Posterior vena cava (tissue), 2 donors: ENCODE data around the gene IL26. TPM values are rescaled to one million over a fixed set of nuclear protein-coding genes. Genes with fewer than 3 reads are reported as not detected.
"Not testable (repeated sequence)": the region's sequence is repeated elsewhere in the genome, so short reads cannot be mapped to it uniquely, and the experiment has no call there.

Experiments used
- DNase-seq: peaks from one replicate; pipeline ENCODE4 v3.0.0-alpha.2; 2020; ENCODE audit warnings: low spot score
- intact Hi-C, 2 donors: fragments of 100-400 bp; cut with DNase I; formaldehyde crosslinking; loops; one replicate each; pipeline versions ENCODE4 v1.14.1 to v1.14.2; 2022 to 2023
- total RNA-seq, 2 donors: library from RNA; stranded (reverse); fragmentation: NEBNext Ultra II Directional; extraction: Animal tissue kit (Norgen Biotek cat#: 25700); gene quantifications; one replicate each; pipeline ENCODE4 v1.2.1, GENCODE V29; 2021
- donor health status: DM: yes; HTN: yes; CAD: no.
- donor health status: DM: yes; HTN: yes; CAD: no.

Gene IL26
- total RNA-seq, 2 donors from 2014 or later = not detected

DNA sequence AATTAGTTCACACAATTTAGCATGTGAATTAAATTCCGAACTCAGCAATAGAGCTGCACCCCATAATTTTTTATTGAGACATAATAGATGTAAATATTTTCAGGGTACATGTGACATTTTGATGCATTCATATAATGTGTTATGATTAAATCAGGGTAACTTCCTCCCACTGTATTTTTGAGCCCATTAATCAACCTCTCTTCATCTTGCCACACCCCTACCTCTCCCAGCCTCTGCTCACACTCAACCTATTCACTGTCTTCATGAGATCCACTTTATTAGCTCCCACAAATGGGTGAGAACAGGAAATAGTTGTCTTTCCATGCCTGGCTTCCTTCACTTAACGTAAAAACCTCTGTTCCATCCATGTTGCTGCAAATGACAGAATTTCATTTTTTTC is 14.7 kb downstream of the IL26 start:
- no peak for DNase-seq

DNA sequence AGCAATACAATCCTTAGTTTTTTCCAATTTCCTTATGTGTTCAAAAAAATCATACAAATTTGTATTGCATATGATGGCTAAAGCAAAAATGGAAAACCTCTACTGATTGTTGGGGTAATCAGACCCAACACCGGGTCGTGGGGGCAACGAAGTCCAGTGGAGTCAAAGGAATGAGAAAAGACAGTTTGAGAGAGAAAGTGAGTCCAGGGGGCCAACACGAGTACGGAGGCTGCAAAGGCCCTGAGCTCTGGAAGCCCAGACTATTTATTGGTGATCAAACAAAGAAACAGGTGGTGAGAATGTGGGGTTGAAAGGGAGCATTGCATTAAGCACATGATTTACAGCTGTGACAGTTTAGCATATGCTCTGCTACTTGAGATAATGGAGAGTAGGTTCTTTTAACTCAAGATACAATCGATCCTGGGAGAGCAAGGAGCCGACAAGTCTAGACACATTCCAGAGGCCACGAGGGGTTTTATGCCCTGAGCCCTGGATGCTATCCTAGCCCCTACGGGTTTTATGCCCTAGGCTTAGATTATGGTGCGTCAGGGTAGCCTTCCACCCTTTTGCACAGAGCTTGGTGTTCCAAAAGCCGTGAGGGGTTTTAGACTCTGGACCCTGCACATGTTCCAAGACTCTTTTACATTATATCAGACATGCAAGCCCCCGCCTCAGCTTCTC is 16.4 kb downstream of the IL26 start:
- DNase-seq, intact Hi-C loops: not testable (repeated sequence)

More for the DNA sequence above, 14.7 kb downstream of the IL26 start:
- intact Hi-C loops = no loop called here

DNA sequence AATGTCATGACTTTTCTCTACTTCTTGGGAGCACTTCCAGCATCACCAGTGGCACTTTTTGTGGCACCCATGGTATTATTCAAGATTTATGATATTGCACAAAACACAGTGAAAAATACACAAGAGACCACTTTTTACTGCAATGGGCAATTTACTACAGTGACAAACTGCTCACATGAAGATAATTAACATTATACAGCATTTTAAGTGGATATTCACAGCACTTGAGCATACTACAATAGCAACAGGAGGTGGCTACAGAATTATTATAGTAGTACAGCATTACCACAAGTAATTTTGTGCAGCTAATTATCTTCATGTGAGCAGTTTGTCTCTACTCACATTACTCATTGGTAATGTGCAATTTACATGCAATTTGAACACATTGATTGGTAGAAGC is 18.3 kb downstream of the IL26 start:
- DNase-seq = no peak
- intact Hi-C loops = no loop called here

DNA sequence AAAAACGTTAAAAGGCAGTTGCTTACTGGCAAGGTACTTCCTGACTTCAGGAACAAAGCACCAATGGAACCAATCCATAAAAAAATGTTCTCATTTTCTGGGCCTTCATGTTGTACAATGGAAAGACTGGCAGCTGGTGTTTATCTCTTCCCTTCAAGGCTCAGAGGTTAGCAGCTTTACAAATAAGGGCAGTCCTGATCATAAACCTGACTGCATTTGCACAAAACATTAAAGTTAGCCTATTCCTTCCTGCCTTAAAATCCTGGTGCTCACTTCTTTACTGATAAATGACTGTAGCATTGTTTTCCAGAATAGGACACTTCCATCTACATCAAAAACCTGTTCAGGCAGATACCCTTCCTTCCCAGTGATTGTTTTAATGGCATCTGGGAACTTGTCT is 19.2 kb downstream of the IL26 start:
- intact Hi-C loops = no loop called here
- no peak for DNase-seq

DNA sequence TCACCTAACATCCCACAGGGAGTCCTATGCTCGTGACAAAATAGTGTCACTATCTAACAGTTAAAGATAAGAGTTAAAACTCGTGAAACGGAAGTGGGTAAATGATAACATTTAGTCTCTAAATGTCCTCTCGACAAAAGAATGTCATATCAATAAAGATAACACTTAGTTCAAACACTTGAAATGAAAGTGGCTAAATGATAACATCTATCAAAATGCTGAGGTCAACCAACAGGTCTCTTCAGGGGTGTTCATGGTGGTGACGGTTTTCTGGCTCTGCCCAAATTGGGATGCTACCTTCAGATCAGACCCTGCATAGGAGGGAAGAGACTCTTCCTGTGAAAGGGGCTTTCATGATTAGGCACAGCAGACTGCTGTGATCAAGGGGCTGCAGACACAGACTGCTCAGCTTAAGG is 22.1 kb downstream of the IL26 start:
- intact Hi-C loops = no loop called here
- DNase-seq = no peak

DNA sequence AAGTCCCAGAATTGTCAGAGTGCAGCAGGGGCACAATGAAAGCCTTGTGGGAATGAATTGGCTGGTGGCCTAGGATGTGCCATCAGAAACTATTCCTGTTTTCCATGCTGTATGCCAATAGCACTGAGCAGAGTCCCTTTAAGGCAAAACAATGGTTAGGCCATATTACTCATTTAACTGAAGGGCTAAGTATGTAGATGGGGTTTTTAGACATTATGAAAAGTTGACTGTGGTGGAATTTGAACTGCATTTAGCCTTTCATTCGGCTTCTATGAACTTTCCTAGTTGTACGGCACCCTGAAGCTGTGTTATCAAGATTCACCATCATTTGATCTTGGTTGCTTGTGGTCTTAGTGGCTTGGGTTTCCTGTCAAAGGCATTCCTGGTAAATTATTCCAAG is 24.8 kb downstream of the IL26 start:
- DNase-seq = no peak
- intact Hi-C loops = no loop called here

DNA sequence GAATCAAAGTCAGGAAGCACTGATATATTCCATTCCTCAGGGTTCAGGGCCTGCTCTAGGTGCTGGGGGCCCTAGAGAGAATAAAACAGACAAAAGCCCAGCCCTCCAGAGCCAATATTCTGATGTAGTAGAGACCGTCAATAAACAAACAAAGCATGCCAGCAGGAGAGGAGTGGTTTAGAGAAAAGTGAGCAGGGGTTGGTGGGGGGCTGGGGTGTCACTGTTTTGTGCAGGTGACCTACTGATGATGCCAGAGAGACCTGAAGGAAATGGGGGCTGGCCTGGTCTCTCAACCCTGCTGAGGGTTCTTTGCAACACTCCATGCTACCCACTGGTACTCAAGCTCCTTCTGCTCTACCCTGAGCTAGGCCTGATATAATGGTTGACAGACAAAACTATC is 26.5 kb downstream of the IL26 start:
- no peak for DNase-seq
- intact Hi-C loops = no loop called here

DNA sequence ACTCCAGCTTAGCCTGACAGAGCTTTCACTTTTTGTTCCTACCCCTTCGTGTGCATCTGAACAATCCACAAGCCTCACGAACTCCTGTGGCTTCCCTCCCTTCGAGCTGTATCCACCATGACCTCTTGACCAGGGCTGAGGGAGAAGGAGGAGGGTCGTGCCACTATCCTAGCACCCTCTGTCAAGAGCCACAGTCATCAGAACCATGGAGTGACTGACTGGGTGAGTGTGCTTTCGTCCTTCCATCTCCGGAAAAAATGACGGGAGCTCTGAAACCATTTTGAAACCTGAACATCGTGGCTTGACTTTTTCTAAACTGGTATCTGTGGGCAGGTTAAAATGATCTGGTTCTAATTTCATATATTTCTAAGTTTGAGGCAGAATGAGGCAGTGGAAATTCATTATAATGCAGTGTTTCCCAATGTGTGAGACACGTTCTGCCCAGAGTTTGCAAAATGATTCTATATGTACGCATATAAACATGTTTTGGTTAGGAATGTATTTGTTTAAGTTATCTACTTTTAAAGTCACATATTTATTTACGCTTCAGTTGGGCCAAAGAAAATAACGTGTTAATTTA is 27.0 kb downstream of the IL26 start:
- no peak for DNase-seq

DNA sequence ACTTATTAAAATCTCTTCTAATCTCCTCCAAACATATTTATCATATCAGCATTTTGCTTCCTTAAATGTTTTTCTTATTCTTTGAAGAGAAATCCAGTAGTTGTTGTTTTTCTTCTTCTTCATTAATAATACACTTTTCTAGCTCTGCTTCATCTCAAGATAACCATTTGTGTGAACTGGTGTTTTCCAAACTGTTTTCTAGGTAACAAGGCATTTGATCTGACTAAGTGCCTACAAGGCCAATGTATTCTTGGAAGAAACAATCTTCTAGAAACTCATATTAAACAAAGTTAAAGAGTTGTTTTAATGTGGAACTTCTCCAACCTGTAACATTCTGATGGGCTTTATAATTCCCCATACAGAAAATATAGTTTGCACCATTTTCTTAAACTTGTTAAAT is 35.3 kb downstream of the IL26 start:
- intact Hi-C loops = no loop called here
- DNase-seq = no peak

More for the DNA sequence above, 27.0 kb downstream of the IL26 start:
- intact Hi-C loops = no loop called here

DNA sequence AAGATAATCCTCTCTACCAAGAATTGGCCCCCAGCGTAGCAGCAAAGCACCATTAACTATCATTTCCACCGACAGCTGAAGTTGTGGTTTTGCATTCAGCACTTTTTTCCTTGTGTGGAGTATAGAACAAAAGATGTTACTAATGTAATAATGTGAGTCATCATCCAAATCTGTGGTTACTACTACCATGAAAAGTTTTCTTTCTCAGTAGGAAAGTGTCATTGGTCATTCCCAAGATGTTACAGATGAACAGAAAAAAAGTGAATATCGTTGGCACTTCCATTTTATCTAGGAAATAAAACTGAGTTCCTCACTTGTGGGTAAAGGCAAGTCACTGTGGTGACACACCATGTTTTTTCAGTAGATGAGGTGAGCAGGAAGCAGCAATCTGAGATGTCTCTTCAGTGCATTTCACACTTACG is 35.8 kb downstream of the IL26 start:
- intact Hi-C loops = no loop called here
- no peak for DNase-seq

DNA sequence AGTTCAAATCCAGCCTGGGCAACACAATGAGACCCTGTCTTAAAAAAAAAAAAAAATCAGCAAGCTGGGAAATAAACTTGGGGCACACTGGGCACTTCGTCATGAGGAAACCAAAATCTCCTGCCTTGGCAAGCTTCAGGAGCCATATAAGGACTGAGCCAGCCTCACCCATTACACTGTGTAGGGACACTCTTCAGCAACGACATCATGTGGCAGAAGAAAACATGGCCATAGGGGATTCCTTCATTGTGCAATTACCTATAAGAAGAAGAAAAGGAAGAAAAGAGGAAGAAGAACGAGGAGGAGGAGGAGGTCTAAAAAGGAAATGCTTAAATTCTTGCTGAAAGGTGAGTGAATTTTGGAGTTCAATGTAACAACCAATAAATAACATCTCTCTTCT is 40.0 kb downstream of the IL26 start:
- intact Hi-C loops = no loop called here
- no peak for DNase-seq

DNA sequence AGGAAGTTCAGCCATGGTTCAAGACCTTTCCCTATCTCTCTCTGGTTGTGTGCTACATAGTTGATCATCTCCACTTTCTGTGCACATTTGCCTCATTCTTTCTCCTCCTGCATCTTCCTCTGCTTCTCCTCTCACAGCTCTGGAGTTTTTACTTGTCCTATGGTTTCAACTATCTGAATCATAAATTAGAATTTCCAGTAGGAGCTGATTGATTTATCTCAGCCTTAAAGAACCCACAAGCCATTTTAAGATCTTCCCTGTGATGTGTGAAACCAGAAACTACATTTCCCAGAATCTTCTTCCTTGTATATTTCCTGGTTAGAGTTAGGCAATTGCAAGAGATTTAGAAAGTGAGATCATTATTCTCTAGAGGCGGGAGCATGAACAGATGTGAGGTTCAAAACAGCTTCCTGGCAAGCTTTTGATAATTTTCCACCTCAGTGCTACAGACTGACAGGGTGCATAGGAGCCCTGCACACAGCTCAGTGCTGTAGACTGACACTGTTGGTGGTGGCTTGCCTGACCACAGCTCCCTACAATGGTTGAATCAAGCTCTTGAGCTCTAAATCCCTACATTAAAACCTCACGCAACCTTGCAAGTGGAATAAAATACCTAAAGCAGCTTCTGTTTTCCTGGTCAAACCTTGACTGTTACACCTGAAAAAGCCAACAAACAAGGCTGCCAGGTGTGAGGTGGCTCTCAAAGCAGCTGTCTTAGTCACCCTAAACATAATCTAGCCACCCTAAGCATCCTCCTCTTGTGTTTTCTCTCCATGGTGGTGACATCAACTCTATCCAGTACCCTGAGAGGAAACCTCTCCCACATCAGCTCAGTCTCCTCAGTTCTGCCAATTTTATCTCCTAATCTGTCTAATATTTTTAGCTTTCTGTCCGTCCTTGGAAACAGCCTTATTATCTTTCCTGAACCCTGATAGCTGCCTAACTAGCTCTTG is 44.5 kb downstream of the IL26 start:
- DNase-seq = no peak
- intact Hi-C loops = no loop called here

DNA sequence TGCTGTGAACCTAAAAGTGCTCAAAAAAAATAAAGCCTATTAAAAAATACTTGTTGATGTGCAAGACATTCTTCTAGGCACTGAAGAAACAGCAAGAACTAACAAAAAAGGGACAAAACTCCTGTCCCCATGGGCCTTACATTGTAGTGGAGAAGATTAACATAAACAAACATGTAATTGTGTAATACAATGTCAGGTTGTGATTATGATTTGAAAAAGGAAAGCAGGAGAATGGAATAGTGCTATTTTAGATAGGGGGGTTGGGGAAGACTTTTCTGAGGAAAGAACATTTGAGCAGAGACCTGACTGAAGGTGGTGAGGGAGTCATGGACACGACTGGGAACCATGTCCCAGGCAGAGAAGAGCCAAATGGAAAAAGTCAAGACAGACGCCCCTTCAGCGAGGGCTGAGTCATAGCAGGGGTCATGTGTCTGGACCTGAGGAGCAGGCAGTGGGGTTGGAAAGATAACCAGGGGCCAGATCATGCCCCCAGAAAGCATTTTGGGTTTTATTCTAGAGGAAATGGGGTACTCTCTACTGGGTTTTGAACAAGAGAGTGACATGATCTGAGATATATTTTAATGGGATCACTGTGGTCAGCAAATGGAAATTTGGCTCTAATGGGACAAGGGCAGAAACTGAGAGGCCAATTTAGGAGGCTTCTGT is 46.7 kb downstream of the IL26 start:
- no peak for DNase-seq
- intact Hi-C loops = no loop called here

DNA sequence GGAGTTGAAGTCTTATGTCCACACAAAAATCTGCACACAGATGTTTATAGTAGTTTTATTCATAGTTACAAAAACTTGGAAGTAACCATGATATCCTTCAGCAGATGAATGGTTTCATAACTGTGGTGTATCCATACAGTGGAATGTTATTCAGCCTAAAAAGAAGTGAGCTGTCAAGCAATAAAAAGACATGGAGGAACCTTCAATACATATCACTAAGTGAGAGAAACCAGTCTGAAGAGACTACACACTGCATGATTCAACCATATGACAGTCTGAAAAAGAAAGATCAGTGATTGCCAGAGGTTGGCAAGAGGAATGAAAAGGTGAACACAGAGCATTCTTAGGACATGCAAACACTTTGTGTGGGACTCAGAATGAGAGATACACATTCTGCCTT is 47.4 kb downstream of the IL26 start:
- DNase-seq = no peak
- intact Hi-C loops = no loop called here

DNA sequence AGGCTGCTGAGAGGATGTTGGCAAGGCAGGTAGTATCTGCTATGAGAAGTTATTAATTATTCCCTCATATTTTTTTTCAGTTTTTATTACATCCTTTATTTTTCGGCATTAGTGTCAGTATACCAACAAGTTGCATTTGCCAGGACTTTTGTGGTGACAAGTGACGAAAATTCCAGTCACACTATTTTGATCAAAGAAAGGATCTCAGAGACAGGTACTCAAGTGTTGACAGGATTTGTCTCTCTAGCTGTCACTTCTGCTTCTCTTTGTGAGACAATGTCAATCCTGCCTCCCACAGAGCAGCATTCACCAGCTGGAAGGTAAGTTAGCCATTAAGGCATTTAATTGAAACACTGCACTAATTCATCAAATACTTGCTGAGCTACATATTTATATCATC is 48.0 kb downstream of the IL26 start:
- intact Hi-C loops = no loop called here
- DNase-seq = no peak

DNA sequence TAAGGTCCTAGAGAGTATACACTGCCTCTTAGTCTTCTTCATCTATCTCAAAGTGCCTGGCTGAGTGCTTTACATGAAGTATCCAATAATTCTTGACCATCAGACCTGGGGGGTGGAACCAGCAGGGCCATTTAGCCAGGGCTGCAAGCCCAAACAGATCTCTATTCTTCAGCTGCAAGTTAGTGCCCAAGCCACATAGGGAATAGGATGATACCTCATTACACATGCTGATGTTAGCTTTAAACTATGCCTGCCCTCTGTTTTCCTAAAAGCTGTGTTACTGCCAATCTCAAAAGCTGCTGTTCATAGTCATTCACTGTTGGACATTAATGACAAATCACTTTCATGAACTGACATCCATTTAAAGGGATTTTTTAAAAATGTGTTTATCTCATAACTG is 49.4 kb downstream of the IL26 start:
- no peak for DNase-seq
- intact Hi-C loops = no loop called here

DNA sequence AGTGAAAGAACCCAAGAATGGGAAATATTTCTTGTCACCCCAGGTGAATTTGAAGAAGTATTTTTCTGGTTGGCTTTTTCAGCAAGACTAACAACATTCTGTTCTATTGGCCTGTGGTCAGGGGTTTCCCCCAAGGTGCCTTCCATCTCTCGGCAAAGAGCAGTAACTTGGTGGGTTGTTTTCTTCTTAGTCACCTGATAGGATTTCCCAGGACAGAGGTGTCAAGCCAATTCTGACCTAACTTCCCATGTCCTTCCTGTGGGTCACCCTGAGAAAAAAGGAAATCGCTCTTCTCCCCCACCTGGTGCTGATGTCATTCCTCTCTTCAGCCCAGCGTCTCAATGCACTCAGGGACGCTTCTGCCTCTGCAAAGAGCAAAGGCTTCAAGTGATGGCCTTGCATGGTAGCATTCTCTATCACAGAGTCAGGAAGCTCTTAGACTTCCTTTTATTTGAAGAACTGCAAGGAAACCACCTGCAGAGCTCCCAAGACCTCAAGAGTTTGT is 50.0 kb downstream of the IL26 start:
- DNase-seq = no peak
- intact Hi-C loops = no loop called here

DNA sequence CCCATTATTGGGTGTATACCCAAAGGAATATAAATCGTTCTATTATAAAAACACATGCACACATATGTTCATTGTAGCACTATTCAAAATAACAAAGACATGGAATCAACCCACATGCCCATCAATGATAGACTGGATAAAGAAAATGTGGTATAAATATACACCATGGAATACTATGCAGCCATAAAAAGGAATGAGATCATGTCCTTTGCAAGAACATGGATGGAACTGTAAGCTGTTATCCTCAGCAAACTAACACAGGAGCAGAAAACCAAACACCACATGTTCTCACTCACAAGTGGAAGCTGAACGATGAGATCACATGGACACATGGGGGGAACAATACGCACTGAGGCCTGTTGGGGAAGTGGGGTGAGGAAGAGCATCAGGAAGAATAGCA is 50.8 kb downstream of the IL26 start:
- DNase-seq, intact Hi-C loops: not testable (repeated sequence)

DNA sequence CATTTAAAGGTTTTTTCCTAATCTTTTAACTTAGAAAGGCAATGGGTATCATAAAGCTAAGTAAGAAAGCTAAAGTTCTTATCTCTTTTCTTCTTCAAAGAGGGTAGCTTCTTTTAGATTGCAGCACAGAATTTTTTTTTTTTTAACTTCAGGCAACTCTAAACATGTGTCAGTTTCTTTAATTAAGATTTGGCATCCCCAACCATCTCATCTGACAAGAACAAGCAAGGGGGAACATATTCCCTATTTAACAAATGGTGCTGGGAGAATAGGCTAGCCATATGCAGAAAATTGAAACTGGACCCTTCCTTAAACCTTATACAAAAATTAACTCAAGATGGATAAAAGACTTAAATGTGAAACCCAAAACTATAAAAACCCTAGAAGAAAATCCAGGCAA is 51.8 kb downstream of the IL26 start:
- no peak for DNase-seq
- intact Hi-C loops = no loop called here

DNA sequence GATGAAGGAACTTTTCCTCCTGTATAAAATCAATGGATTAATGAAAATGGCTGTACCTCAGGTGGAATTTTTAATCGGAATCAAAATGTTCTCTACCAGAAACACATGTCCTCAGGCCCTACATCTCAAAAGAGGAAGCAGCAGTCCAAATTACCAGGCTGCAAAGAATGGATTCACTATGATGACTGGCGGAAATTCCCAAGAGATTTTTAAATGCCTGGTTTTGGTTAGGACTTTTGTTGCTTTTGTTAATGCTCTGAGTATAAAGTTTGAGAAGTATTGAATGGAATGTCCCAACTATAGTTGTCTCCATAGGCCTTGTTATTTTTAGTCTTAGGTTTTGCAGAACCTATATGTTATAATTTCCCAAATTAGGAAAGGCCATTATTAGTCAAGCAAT is 54.9 kb downstream of the IL26 start:
- intact Hi-C loops = no loop called here
- DNase-seq = no peak
